GM18526 (cell line): ENCODE measurements around the gene MRPL28.

Source experiments
- POLR2A ChIP-seq: IDR thresholded peaks from 3 replicates; pipeline ENCODE4 v1.6.1; 2011; ENCODE audit not compliant: insufficient read length; ENCODE audit errors: extremely low read depth

MRPL28 gene

GRCh38 chr16:377419-377951 lies 7.1 kb upstream of the MRPL28 start:
- no peak for TF ChIP-seq POLR2A

DNA sequence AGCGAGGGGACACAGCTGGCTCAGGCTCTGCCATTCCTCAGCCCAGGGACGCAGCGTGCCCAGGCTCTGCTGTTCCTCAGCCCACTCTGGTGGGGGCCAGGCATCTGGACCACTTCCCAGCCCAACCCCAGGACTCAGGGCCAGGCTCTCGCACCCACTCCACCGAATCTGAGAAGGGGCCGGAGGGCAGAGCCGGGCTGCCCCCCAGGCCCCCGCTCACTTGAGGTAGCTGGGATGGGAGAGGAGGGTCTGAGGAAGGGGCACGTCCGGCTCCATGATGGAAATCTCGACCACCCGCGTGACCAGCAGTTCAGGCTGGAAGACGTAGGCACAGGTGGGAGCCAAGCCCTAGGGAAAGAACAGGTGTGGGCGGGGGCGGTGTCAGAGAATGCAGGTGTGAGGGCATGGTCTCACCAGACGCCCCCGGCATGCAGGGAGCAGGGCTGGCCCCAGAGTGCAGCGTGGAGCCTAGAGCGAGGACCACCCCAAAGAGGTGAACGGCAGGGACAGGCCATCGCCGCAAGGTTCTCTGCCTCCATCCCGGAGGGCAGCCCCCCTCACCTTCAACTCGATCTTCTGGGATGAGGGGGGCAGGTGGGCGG lies 6.6 kb upstream of the MRPL28 start:
- no peak for TF ChIP-seq POLR2A

GRCh38 chr16:375927-376816 lies 5.8 kb upstream of the MRPL28 start:
- TF ChIP-seq POLR2A: no peak

- TF ChIP-seq POLR2A: no peak
Observed at GRCh38 chr16:375212-375611, 4.9 kb upstream of the MRPL28 start.

DNA sequence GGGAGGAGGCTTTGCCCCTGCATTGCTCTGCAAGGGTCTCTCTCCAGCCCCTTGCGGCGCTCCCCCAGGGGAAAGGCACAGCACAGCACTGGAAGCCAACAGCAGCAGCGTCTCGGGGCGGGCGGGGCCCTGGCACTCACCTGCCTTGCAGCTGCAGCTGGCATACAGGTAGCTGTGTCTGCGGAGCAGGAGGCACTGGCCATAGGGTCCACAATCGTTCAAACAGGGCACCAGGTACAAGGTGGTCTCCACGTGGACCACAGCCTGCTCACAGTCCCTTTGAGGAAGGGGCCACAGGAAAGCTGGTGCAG lies 4.2 kb upstream of the MRPL28 start:
- TF ChIP-seq POLR2A: no peak

GRCh38 chr16:373848-374615 lies 3.7 kb upstream of the MRPL28 start:
- no peak for TF ChIP-seq POLR2A

GRCh38 chr16:373020-373598 lies 2.8 kb upstream of the MRPL28 start:
- TF ChIP-seq POLR2A: no peak

- TF ChIP-seq POLR2A: no peak
Observed at GRCh38 chr16:372302-372983, 2.1 kb upstream of the MRPL28 start.

DNA sequence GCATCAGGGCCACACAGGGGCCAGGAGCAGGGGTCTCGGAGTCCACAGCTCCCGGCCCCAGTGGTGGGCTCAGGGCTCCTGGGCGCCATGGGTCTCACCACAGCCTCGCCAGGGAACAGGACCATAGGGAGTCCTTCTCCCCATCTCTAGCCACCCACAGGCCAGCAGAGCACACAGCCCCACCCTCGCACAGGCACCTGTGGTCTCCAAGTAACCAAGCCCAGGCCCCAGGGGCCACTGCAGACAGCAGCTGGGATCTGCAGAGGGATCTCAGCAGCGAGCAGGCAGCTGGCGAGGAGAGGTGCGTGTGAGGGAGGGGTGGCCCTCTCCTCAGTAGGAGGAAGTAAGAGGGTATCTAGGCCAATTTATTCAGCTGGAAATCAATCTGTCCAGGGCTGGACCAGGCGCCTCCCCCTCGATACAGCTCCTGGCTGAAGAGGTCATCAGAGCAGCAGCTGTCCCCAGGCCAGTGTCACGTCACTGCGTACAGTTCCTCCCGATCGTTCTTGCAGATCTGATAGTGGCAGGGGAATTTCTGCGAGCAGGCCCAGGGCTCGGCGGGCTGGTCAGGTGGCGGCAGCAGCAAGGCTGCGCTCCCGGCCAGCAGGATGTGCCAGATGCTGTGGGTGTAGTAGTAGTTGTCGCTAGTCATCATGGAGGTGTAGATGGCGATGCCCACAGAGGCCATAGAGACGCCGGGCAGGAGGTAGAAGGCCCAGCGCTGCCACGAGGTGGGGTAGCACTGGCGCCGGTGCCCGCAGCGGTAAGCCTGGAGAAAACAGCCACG lies 1.4 kb upstream of the MRPL28 start:
- no peak for TF ChIP-seq POLR2A

DNA sequence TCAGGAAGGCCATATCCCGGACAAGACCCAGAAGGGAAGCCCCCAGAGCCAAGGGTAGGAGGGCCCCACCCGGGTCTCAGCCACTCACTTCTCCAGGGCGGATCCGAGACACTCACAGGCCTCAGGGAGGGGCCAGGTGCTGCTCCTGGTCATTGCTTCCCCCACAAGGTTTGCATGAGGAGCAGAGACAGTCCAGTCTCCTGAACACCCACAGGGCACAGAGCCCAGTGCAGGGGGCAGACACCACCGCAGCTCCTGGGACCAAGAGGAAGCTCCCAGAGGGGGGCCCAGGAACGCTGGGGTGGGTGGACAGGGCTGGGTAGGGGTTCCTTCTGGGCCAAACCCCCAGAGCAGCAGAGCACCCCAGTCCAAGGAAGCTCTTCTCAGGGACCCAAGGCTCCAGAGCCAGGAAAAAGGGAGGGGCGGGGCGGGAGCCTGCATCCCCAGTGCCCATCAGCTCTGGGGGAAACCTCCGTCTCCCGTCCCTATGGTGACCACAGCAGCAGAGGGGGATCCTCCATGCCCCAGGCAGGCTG lies 709 bp upstream of the MRPL28 start:
- TF ChIP-seq POLR2A: no peak

DNA sequence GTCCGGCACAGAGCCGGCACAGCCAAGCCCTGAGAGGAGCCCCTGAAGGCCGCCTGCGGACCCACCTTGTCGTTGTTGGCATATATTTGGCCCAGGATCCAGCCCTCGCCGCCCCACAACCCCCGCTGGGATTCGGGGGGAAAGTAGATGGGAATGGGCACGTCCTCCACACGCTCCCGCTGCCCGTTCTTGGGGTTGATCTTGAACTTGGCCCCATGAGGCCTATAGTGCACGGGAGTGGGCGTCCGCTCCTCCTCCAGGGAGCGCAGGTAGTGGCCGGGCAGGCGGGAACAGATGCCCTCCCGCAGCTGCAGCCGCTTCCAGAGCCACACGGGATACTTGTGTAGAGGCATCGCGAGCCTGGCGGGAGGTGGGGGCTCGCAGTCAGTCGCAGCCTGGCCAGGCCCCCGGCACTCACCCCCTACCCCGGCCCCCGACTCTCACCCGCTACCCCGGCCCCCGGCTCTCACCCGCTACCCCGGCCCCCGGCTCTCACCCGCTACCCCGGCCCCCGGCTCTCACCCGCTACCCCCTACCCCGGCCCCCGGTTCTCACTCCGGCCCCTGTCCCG lies 387 bp downstream of the MRPL28 start:
- TF ChIP-seq POLR2A: no peak

DNA sequence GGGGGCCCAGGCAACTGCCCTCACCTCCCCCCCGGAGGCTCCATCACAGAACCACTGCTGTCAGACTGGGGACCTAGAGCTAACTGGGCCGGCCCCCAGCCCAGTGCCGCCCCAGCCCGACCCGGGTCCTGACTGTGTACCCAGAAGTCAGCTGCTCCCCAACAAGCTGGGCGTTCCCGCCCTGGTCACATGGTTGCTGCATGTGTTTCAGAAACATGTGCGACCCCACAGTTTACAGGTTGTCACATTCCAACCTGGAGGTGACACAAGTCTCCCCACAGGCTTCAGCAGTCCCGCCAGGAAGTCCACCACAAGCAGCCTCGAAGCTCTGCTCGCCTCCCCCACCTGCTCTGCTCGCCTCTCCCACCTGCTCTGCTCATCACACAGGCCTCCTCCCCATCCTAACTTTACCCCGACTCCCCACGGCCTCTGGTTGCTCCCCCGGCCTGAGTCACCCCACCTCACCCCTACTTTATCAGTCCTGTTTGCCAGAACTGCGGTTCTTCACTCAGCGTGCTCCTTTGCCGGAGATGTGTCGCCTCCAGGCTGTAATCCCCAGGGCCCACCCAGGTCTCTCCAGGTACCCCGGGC lies 968 bp downstream of the MRPL28 start:
- no peak for TF ChIP-seq POLR2A
